PFSK-1 (cell line): ENCODE data around the gene EML2.

Experiments
- POLR2AphosphoS5 ChIP-seq: IDR thresholded peaks from 2 replicates; pipeline ENCODE4 v1.6.1; 2012; ENCODE audit warnings: low read depth, mild to moderate bottlenecking, control low read depth, low read length, moderate library complexity
- REST ChIP-seq, 2 experiments: IDR thresholded peaks; 2 replicates each; pipeline versions ENCODE4 v1.6.1 to v1.8.0; 2011 to 2012; ENCODE audit warnings: low read depth in 2 of 2, low read length in 2 of 2, control low read depth in 1 of 2, inconsistent platforms in 1 of 2, mild to moderate bottlenecking in 1 of 2, moderate library complexity in 1 of 2; ENCODE audit not compliant: insufficient read depth in 1 of 2
- TAF1 ChIP-seq: IDR thresholded peaks from 2 replicates; pipeline ENCODE4 v1.6.1; 2012; ENCODE audit warnings: low read length, control low read depth, borderline replicate concordance; ENCODE audit not compliant: insufficient read depth

GRCh38 chr19:45664575-45664974 is 25.4 kb upstream of the EML2 start:
- TF ChIP-seq POLR2AphosphoS5 (no peak), TAF1 (no peak), REST (IDR thresholded peaks at IDR 0.05; ENCODE audit: insufficient read depth in 1 of 2, low read depth in 2 of 2, low read length in 2 of 2) (no peak)
